OCI-LY7 (cell line): ENCODE results near the gene EHD4. TPM values are rescaled to one million over a fixed set of nuclear protein-coding genes. Genes with fewer than 3 reads are reported as not detected.

Experiments used
- BruUV-seq: library from RNA; stranded (reverse); fragments of 400-500 nt; replicated peaks from 2 replicates; lab custom pipeline; 2021; lab: Mats Ljungman, UMichigan
- CTCF ChIA-PET: fragments of 300-600 bp; sonication (Branson Sonifier 250); formaldehyde crosslinking; loops from one replicate; lab custom pipeline; 2022; ENCODE audit warnings: antibody characterized with exemption; ENCODE audit not compliant: unreplicated experiment; lab: Charles Lee
- POLR2A ChIA-PET: fragments of 300-600 bp; sonication (Branson Sonifier 250); formaldehyde crosslinking; loops from one replicate; lab custom pipeline; 2022; ENCODE audit warnings: antibody characterized with exemption; lab: Charles Lee
- DNase-seq: peaks from one replicate; pipeline ENCODE4 v3.0.0-alpha.2; 2015; ENCODE audit warnings: low spot score
- H2AFZ ChIP-seq: fragments of 200-600 bp; sonication (generic), shearing (Covaris generic); 2 replicates; pipeline ENCODE4 v1.6.1; 2014; ENCODE audit warnings: mild to moderate bottlenecking, antibody characterized with exemption, low read length, moderate library complexity
- H3K27ac ChIP-seq: fragments of 200-600 bp; sonication (generic); 2 replicates; pipeline ENCODE4 v1.5.1; 2014; ENCODE audit warnings: mixed run types, low read depth, mild to moderate bottlenecking, moderate library complexity, low read length, inconsistent platforms; ENCODE audit not compliant: poor library complexity, severe bottlenecking
- H3K36me3 ChIP-seq: fragments of 200-600 bp; sonication (generic); 2 replicates; pipeline ENCODE4 v1.6.1; 2014; ENCODE audit warnings: mild to moderate bottlenecking, antibody characterized with exemption, low read length, moderate library complexity, mixed read lengths; ENCODE audit not compliant: insufficient read depth
- H3K4me1 ChIP-seq: fragments of 200-600 bp; sonication (generic); 2 replicates; pipeline ENCODE4 v1.5.1; 2014; ENCODE audit warnings: mild to moderate bottlenecking, low read length; ENCODE audit not compliant: insufficient read depth, poor library complexity, severe bottlenecking
- H3K4me2 ChIP-seq: fragments of 200-600 bp; sonication (generic); 2 replicates; pipeline ENCODE4 v1.6.1; 2014; ENCODE audit warnings: mild to moderate bottlenecking, low read length
- H3K4me3 ChIP-seq: fragments of 200-600 bp; sonication (generic); 2 replicates; pipeline ENCODE4 v1.5.1; 2014; ENCODE audit warnings: mild to moderate bottlenecking, low read depth, low read length; ENCODE audit not compliant: poor library complexity, severe bottlenecking
- H3K79me2 ChIP-seq: fragments of 200-600 bp; sonication (generic); 2 replicates; pipeline ENCODE4 v1.6.1; 2016; ENCODE audit warnings: low read depth, mild to moderate bottlenecking, low read length, moderate library complexity, mixed read lengths; ENCODE audit not compliant: insufficient read depth
- H3K9me2 ChIP-seq: fragments of 200-600 bp; sonication (generic); 2 replicates; pipeline ENCODE4 v1.6.1; 2016; ENCODE audit warnings: mild to moderate bottlenecking, low read length, mixed read lengths; ENCODE audit not compliant: insufficient read depth
- H3K9me3 ChIP-seq: fragments of 200-600 bp; sonication (generic); 2 replicates; pipeline ENCODE4 v1.6.1; 2014; ENCODE audit warnings: mild to moderate bottlenecking, mixed run types, low read length, mixed read lengths
- H4K20me1 ChIP-seq: fragments of 200-600 bp; sonication (generic); 2 replicates; pipeline ENCODE4 v1.6.1; 2014; ENCODE audit warnings: mild to moderate bottlenecking, antibody characterized with exemption, low read length, moderate library complexity, mixed read lengths; ENCODE audit not compliant: insufficient read depth
- CTCF ChIP-seq: fragments of 200-600 bp; sonication (generic); conservative IDR thresholded peaks from 2 replicates; pipeline ENCODE4 v1.5.1; 2014; ENCODE audit warnings: mild to moderate bottlenecking, antibody characterized with exemption, low read length, moderate library complexity, mixed read lengths
- EZH2phosphoT487 ChIP-seq: fragments of 200-600 bp; sonication (generic); IDR thresholded peaks from 2 replicates; pipeline ENCODE4 v1.6.1; 2018; ENCODE audit warnings: low read depth, borderline replicate concordance, mild to moderate bottlenecking, mixed run types, antibody characterized with exemption, low read length, moderate library complexity, mixed read lengths
- intact Hi-C: fragments of 100-400 bp; cut with micrococcal nuclease; formaldehyde crosslinking; loops from one replicate; pipeline ENCODE4 v1.10.0; 2022; ENCODE audit not compliant: unreplicated experiment
- total RNA-seq, 2 experiments: library from RNA; depleted of rRNA in 1 of 2; stranded (reverse); fragments of >200 nt in 1 of 2; shearing (Covaris generic) in 1 of 2; gene quantifications; 2 replicates each; pipeline ENCODE4 v1.2.3, GENCODE V29; 2014 to 2022

The EHD4 gene
- total RNA-seq, 2 experiments from 2014 or later = 13.5 to 19.4 TPM

GRCh38 chr15:41869770-41870688 lies 102.3 kb downstream of the EHD4 start:
- no peaks in the 10 kb centered on the region for H3K9me2 ChIP-seq
- H4K20me1 ChIP-seq = no peaks in the 10 kb centered on the region
- H3K4me3 ChIP-seq = no peak overlapping the region
- POLR2A ChIA-PET = no interaction called here
- H3K36me3 ChIP-seq = no peaks in the 10 kb centered on the region
- CTCF ChIA-PET = no interaction called here
- H3K4me1 ChIP-seq = no peaks in the 10 kb centered on the region
- no peaks in the 10 kb centered on the region for H3K9me3 ChIP-seq
- H3K79me2 ChIP-seq = no peaks in the 10 kb centered on the region
- TF ChIP-seq EZH2phosphoT487 (no peak), CTCF (no peak)
- intact Hi-C loops = no loop called here
- BruUV-seq = no TSS peak
- no peak overlapping the region for H2AFZ ChIP-seq
- no peak overlapping the region for H3K4me2 ChIP-seq
- H3K27ac ChIP-seq = no peak overlapping the region
- DNase-seq = no peak

GRCh38 chr15:41868321-41868720 lies 104.0 kb downstream of the EHD4 start:
- Histone ChIP-seq H3K4me3 (no peak overlapping the region), H3K4me1 (no peaks in the 10 kb centered on the region), H3K9me3 (no peaks in the 10 kb centered on the region), H3K36me3 (no peaks in the 10 kb centered on the region), H4K20me1 (no peaks in the 10 kb centered on the region), H3K27ac (no peak overlapping the region), H3K9me2 (no peaks in the 10 kb centered on the region), H3K4me2 (no peak overlapping the region), H3K79me2 (no peaks in the 10 kb centered on the region), H2AFZ (no peak overlapping the region)
- no peak for DNase-seq
- TF ChIP-seq CTCF = no peak
- no peak for TF ChIP-seq EZH2phosphoT487
- POLR2A ChIA-PET = no interaction called here
- BruUV-seq = no TSS peak
- intact Hi-C loops = no loop called here
- CTCF ChIA-PET = no interaction called here
